Astrocyte (in vitro differentiated cells and primary cell): ENCODE results near the gene BICDL2.

Source experiments
- EZH2 ChIP-seq: IDR thresholded peaks from 2 replicates; pipeline ENCODE4 v1.6.1; 2012; ENCODE audit warnings: mild to moderate bottlenecking, low read length, inconsistent platforms; ENCODE audit not compliant: insufficient read depth
- TF ChIP-seq, protein P1 (sequence below): IDR thresholded peaks from 2 replicates; pipeline ENCODE4 v1.5.1; 2011; ENCODE audit warnings: low read depth, mild to moderate bottlenecking, inconsistent platforms, low read length, moderate library complexity; ENCODE audit not compliant: insufficient read depth

DNA sequence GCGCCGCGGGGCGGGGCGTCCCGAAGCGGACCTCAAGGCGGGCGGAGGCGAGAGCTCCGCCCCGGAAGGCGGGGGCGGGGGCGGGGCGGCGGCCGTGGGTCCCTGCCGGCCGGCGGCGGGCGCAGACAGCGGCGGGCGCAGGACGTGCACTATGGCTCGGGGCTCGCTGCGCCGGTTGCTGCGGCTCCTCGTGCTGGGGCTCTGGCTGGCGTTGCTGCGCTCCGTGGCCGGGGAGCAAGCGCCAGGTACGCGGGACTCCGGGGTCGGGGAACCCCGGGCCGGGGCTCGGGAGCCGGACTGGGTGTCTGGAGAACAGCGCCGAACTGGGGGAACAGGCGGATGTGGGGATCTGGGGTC, 16.5 kb downstream of the BICDL2 start, which contains the start of gene TNFRSF12A:
- TF ChIP-seq, protein P1, sequence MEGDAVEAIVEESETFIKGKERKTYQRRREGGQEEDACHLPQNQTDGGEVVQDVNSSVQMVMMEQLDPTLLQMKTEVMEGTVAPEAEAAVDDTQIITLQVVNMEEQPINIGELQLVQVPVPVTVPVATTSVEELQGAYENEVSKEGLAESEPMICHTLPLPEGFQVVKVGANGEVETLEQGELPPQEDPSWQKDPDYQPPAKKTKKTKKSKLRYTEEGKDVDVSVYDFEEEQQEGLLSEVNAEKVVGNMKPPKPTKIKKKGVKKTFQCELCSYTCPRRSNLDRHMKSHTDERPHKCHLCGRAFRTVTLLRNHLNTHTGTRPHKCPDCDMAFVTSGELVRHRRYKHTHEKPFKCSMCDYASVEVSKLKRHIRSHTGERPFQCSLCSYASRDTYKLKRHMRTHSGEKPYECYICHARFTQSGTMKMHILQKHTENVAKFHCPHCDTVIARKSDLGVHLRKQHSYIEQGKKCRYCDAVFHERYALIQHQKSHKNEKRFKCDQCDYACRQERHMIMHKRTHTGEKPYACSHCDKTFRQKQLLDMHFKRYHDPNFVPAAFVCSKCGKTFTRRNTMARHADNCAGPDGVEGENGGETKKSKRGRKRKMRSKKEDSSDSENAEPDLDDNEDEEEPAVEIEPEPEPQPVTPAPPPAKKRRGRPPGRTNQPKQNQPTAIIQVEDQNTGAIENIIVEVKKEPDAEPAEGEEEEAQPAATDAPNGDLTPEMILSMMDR = no peak
- TF ChIP-seq EZH2 = no peak
